WTC11 (cell line): ENCODE measurements around the gene VAV2. TPM values are rescaled to one million over a fixed set of nuclear protein-coding genes. Genes with fewer than 3 reads are reported as not detected.

Experiments
- ATAC-seq: fragments of 200-7000 bp; cut with Tn5 transposase; 2 replicates; pipeline ENCODE4 v1.10.0; 2021; ENCODE audit warnings: mild to moderate bottlenecking, moderate library complexity
- CTCF ChIA-PET: fragments of 300-600 bp; sonication (Branson Sonifier 250); formaldehyde crosslinking; loops from one replicate; lab custom pipeline; 2021; ENCODE audit warnings: antibody characterized with exemption; lab: Charles Lee
- POLR2A ChIA-PET: fragments of 350-600 bp; sonication (Branson Sonifier 250); formaldehyde crosslinking; loops from one replicate; lab custom pipeline; 2021; ENCODE audit warnings: antibody characterized with exemption; lab: Charles Lee
- DNase-seq: peaks from one replicate; pipeline ENCODE4 v3.0.0; 2021; ENCODE audit warnings: low spot score
- H3K27ac Mint-ChIP-seq: 2 replicates; pipeline ENCODE4 v1.8.0; 2021; ENCODE audit warnings: mixed read lengths
- H3K27me3 Mint-ChIP-seq: 2 replicates; pipeline ENCODE4 v1.8.0; 2021; ENCODE audit warnings: low read depth, mild to moderate bottlenecking, moderate library complexity, mixed read lengths
- H3K36me3 Mint-ChIP-seq: 2 replicates; pipeline ENCODE4 v1.8.0; 2021; ENCODE audit warnings: mixed read lengths
- H3K4me1 Mint-ChIP-seq: 2 replicates; pipeline ENCODE4 v1.8.0; 2022; ENCODE audit warnings: mixed read lengths
- H3K4me3 Mint-ChIP-seq: 2 replicates; pipeline ENCODE4 v1.8.0; 2021; ENCODE audit warnings: mild to moderate bottlenecking, moderate library complexity, mixed read lengths
- H3K9me3 Mint-ChIP-seq: 2 replicates; pipeline ENCODE4 v1.8.0; 2021; ENCODE audit warnings: mixed read lengths
- CREB1 ChIP-seq: sonication (generic); formaldehyde crosslinking; IDR thresholded peaks from 2 replicates; pipeline ENCODE4 v1.8.0; 2023; ENCODE audit warnings: mild to moderate bottlenecking, missing genetic modification reagents
- FOXJ3 ChIP-seq: sonication (generic); formaldehyde crosslinking; IDR thresholded peaks from 2 replicates; pipeline ENCODE4 v1.9.0; 2021; ENCODE audit warnings: missing genetic modification reagents, mild to moderate bottlenecking, borderline replicate concordance
- FOXK1 ChIP-seq: sonication (generic); formaldehyde crosslinking; IDR thresholded peaks from 2 replicates; pipeline ENCODE4 v1.8.0; 2022; ENCODE audit warnings: mild to moderate bottlenecking, moderate library complexity, missing genetic modification reagents
- GABPB1 ChIP-seq: sonication (generic); formaldehyde crosslinking; IDR thresholded peaks from 2 replicates; pipeline ENCODE4 v1.8.1; 2023; ENCODE audit warnings: mild to moderate bottlenecking, missing genetic modification reagents
- MXD4 ChIP-seq: fragments of 250-450 bp; sonication (Bioruptor Pico); IDR thresholded peaks from 2 replicates; pipeline ENCODE4 v1.8.0; 2021; ENCODE audit warnings: mild to moderate bottlenecking, moderate library complexity, borderline replicate concordance
- MYBL2 ChIP-seq: sonication (generic); formaldehyde crosslinking; IDR thresholded peaks from 2 replicates; pipeline ENCODE4 v1.8.1; 2023; ENCODE audit warnings: mild to moderate bottlenecking, moderate library complexity, missing genetic modification reagents
- NFE2L1 ChIP-seq: sonication (generic); formaldehyde crosslinking; IDR thresholded peaks from 2 replicates; pipeline ENCODE4 v1.8.1; 2023; ENCODE audit warnings: missing genetic modification reagents
- NFYB ChIP-seq: sonication (generic); formaldehyde crosslinking; conservative IDR thresholded peaks from 2 replicates; pipeline ENCODE4 v1.8.0; 2022; ENCODE audit warnings: low read depth, missing genetic modification reagents
- NR1H2 ChIP-seq: sonication (generic); formaldehyde crosslinking; IDR thresholded peaks from 2 replicates; pipeline ENCODE4 v1.9.0; 2021; ENCODE audit warnings: mild to moderate bottlenecking, moderate library complexity, missing genetic modification reagents
- NR2C2 ChIP-seq: sonication (generic); formaldehyde crosslinking; IDR thresholded peaks from 2 replicates; pipeline ENCODE4 v1.8.0; 2022; ENCODE audit warnings: mild to moderate bottlenecking, missing genetic modification reagents
- PREB ChIP-seq: sonication (generic); formaldehyde crosslinking; IDR thresholded peaks from 2 replicates; pipeline ENCODE4 v1.8.1; 2022; ENCODE audit warnings: mild to moderate bottlenecking, missing genetic modification reagents, moderate library complexity, borderline replicate concordance
- RELA ChIP-seq: sonication (generic); formaldehyde crosslinking; IDR thresholded peaks from 2 replicates; pipeline ENCODE4 v1.8.1; 2022; ENCODE audit warnings: missing genetic modification reagents, mild to moderate bottlenecking, borderline replicate concordance
- RORB ChIP-seq: fragments of 250-450 bp; sonication (Bioruptor Pico); IDR thresholded peaks from 2 replicates; pipeline ENCODE4 v1.9.0; 2021; ENCODE audit warnings: mild to moderate bottlenecking
- SMAD4 ChIP-seq: sonication (generic); formaldehyde crosslinking; IDR thresholded peaks from 2 replicates; pipeline ENCODE4 v1.8.0; 2022; ENCODE audit warnings: mild to moderate bottlenecking, missing genetic modification reagents
- SOX15 ChIP-seq: fragments of 250-450 bp; sonication (Bioruptor Pico); IDR thresholded peaks from 2 replicates; pipeline ENCODE4 v1.9.0; 2021; ENCODE audit warnings: mild to moderate bottlenecking
- SP1 ChIP-seq: sonication (generic); formaldehyde crosslinking; conservative IDR thresholded peaks from 2 replicates; pipeline ENCODE4 v1.8.1; 2022; ENCODE audit warnings: missing genetic modification reagents
- ZBTB43 ChIP-seq: sonication (generic); formaldehyde crosslinking; IDR thresholded peaks from 2 replicates; pipeline ENCODE4 v1.8.1; 2023; ENCODE audit warnings: mild to moderate bottlenecking, missing genetic modification reagents
- ZNF121 ChIP-seq: sonication (generic); formaldehyde crosslinking; IDR thresholded peaks from 2 replicates; pipeline ENCODE4 v1.8.0; 2023; ENCODE audit warnings: missing genetic modification reagents
- ZNF317 ChIP-seq: sonication (generic); formaldehyde crosslinking; IDR thresholded peaks from 2 replicates; pipeline ENCODE4 v1.8.1; 2023; ENCODE audit warnings: low read depth, mild to moderate bottlenecking, moderate library complexity, missing genetic modification reagents, borderline replicate concordance
- total RNA-seq: library from RNA; stranded (reverse); gene quantifications from 3 replicates; pipeline ENCODE4 v1.2.3, GENCODE V29; 2021
- TF ChIP-seq, protein P1 (sequence below): sonication (generic); formaldehyde crosslinking; IDR thresholded peaks from 2 replicates; pipeline ENCODE4 v1.8.1; 2022; ENCODE audit warnings: low read depth, mild to moderate bottlenecking, moderate library complexity, missing genetic modification reagents, borderline replicate concordance
- TF ChIP-seq, protein P2 (sequence below): sonication (generic); formaldehyde crosslinking; IDR thresholded peaks from 2 replicates; pipeline ENCODE4 v1.8.1; 2023; ENCODE audit warnings: mild to moderate bottlenecking, moderate library complexity, missing genetic modification reagents
- TF ChIP-seq, protein P3 (sequence below): sonication (generic); formaldehyde crosslinking; IDR thresholded peaks from 2 replicates; pipeline ENCODE4 v1.8.0; 2022; ENCODE audit warnings: mild to moderate bottlenecking, missing genetic modification reagents
- TF ChIP-seq, protein P4 (sequence below): sonication (generic); formaldehyde crosslinking; IDR thresholded peaks from 2 replicates; pipeline ENCODE4 v1.8.1; 2023; ENCODE audit warnings: mild to moderate bottlenecking, missing genetic modification reagents, moderate library complexity
- TF ChIP-seq, protein P5 (sequence below): fragments of 250-450 bp; sonication (Bioruptor Pico); conservative IDR thresholded peaks from 2 replicates; pipeline ENCODE4 v1.9.0; 2021; ENCODE audit warnings: mild to moderate bottlenecking

VAV2 gene
- total RNA-seq, 1 experiment from 2014 or later: 39.7 TPM

DNA sequence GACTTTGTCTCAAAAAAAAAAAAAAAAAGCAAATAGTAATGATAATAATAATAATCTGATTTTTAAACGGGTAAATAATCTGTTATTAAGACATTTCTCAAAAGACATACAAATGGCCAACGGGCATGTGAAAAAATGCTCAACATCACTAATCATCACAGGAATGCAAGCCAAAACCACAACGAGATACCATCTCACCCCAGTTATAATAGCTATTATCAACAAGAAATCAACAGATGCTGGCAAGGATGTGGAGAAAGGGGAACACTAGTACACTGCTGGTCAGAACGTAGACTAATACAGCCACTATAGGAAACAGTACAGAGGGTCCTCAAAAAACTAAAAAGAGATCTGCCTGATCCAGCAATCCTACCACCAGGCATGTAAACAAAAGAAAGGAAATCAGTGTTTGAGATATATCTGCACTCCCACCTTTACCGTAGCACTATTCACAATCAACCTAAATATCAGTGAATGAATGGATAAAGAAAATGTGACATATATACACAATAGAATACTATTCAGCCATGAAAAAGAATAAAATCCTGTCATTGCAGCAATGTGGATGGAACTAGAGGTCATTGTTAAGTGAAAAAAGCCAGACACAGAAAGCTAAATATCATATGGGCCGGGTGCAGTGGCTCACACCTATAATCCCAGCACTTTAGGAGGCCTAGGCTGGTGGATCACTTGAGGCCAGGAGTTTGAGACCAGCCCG, 24.9 kb downstream of the VAV2 start:
- Mint-ChIP-seq H3K27ac (no peak overlapping the region), H3K4me1 (peaks cover 25% of the 10 kb centered on the region), H3K9me3 (peaks cover 8% of the 10 kb centered on the region), H3K27me3 (no peaks in the 10 kb centered on the region), H3K36me3 (peaks cover 6% of the 10 kb centered on the region), H3K4me3 (no peak overlapping the region)
- CTCF ChIA-PET: interaction anchor here (0.7 kb wide), 1 partner anchor 224 kb away, joined by 3 read pairs; no protein-coding TSS in a partner anchor
- no peak for ATAC-seq
- TF ChIP-seq SOX15 (no peak), NR1H2 (CRISPR knock-in tag) (no peak), NFE2L1 (no peak), ZBTB43 (CRISPR knock-in tag) (no peak), RELA (CRISPR knock-in tag) (no peak), PREB (no peak), RORB (CRISPR knock-in tag) (no peak), MYBL2 (CRISPR knock-in tag) (no peak), MXD4 (CRISPR knock-in tag) (no peak), FOXJ3 (CRISPR knock-in tag) (no peak), NFYB (CRISPR knock-in tag) (no peak), ZNF121 (no peak), FOXK1 (CRISPR knock-in tag) (no peak), NR2C2 (CRISPR knock-in tag) (no peak), SMAD4 (no peak)
- TF ChIP-seq, protein P1, sequence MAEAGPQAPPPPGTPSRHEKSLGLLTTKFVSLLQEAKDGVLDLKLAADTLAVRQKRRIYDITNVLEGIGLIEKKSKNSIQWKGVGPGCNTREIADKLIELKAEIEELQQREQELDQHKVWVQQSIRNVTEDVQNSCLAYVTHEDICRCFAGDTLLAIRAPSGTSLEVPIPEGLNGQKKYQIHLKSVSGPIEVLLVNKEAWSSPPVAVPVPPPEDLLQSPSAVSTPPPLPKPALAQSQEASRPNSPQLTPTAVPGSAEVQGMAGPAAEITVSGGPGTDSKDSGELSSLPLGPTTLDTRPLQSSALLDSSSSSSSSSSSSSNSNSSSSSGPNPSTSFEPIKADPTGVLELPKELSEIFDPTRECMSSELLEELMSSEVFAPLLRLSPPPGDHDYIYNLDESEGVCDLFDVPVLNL (CRISPR knock-in tag): no peak
- TF ChIP-seq, protein P2, sequence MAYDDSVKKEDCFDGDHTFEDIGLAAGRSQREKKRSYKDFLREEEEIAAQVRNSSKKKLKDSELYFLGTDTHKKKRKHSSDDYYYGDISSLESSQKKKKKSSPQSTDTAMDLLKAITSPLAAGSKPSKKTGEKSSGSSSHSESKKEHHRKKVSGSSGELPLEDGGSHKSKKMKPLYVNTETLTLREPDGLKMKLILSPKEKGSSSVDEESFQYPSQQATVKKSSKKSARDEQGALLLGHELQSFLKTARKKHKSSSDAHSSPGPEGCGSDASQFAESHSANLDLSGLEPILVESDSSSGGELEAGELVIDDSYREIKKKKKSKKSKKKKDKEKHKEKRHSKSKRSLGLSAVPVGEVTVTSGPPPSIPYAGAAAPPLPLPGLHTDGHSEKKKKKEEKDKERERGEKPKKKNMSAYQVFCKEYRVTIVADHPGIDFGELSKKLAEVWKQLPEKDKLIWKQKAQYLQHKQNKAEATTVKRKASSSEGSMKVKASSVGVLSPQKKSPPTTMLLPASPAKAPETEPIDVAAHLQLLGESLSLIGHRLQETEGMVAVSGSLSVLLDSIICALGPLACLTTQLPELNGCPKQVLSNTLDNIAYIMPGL (CRISPR knock-in tag): no peak
- TF ChIP-seq, protein P3, sequence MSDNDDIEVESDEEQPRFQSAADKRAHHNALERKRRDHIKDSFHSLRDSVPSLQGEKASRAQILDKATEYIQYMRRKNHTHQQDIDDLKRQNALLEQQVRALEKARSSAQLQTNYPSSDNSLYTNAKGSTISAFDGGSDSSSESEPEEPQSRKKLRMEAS: no peak
- POLR2A ChIA-PET: interaction anchor here (0.7 kb wide), 1 partner anchor 95 kb away, joined by 4 read pairs; no protein-coding TSS in a partner anchor
- no peak for DNase-seq

DNA sequence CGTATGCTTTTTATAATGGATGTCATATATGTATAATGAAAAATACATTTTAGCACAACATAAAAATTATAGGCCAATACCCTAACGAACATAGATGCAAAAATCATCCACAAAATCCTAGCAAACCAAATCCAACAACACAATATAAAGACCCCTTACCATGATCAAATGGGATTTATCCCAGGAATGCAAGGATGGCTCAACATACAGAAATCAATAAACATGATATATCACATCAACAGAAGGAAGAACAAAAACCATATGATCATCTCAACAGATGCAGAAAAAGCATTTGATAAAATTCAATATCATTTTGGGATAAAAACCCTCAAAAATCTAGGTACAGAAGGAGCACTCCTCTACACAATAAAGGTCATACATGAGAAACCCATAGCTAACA, 27.7 kb downstream of the VAV2 start:
- ChIA-PET POLR2A (no interaction called here), CTCF (no interaction called here)
- Mint-ChIP-seq H3K27me3 (no peaks in the 10 kb centered on the region), H3K4me3 (no peak overlapping the region), H3K27ac (no peak overlapping the region), H3K4me1 (peaks cover 27% of the 10 kb centered on the region), H3K9me3 (peaks cover 8% of the 10 kb centered on the region), H3K36me3 (peaks cover 6% of the 10 kb centered on the region)
- ATAC-seq (no peak), DNase-seq (no peak)
- TF ChIP-seq, protein P4, sequence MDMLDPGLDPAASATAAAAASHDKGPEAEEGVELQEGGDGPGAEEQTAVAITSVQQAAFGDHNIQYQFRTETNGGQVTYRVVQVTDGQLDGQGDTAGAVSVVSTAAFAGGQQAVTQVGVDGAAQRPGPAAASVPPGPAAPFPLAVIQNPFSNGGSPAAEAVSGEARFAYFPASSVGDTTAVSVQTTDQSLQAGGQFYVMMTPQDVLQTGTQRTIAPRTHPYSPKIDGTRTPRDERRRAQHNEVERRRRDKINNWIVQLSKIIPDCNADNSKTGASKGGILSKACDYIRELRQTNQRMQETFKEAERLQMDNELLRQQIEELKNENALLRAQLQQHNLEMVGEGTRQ (CRISPR knock-in tag): no peak
- TF ChIP-seq ZNF317 (CRISPR knock-in tag): no peak
- TF ChIP-seq NFE2L1: no peak
- TF ChIP-seq SP1: no peak
- TF ChIP-seq, protein P5, sequence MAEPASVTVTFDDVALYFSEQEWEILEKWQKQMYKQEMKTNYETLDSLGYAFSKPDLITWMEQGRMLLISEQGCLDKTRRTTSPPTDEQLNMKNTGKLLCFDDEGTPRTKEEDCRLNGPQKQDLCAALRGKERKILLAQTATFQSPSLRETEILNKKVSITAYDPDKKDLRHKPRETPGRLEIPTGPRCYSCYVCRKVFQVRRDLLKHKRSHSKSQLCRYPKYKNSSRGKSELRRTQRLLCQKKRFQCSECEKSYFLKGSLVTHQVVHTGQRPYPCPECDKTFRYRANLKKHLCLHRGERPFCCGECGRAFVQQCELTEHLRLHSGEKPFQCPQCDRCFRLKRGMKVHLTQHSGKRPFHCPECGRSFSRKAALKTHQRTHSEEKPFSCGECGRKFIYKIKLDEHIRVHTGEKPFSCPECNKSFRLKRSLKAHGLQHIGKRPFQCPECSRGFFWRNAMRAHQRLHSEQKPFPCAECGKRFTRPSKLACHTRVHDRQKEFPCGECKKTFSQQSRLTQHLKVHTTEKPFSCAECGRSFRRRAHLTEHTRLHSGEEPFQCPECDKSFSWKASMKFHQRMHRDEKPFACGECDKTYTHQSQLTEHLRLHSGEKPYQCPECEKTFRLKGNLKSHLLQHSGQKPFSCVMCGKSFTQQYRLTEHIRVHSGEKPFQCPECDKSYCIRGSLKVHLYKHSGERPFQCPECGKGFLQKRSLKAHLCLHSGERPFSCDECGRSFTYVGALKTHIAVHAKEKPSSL (CRISPR knock-in tag): no peak
- no peak for TF ChIP-seq MXD4 (CRISPR knock-in tag)
- TF ChIP-seq CREB1: no peak
- TF ChIP-seq, protein P1 (CRISPR knock-in tag): no peak
- TF ChIP-seq PREB: no peak
- no peak for TF ChIP-seq GABPB1 (CRISPR knock-in tag)
